K562 (cell line): Measurements from ENCODE around the gene EMC1. TPM values are rescaled to one million over a fixed set of nuclear protein-coding genes. Genes with fewer than 3 reads are reported as not detected.

Source experiments
- ATAC-seq: fragments of 200-7000 bp; cut with Tn5 transposase; 3 replicates; pipeline ENCODE4 v1.9.1; 2020; ENCODE audit warnings: moderate library complexity
- BruUV-seq: library from RNA; stranded (reverse); fragments of 400-500 nt; replicated peaks from 2 replicates; lab custom pipeline; 2021; lab: Mats Ljungman, UMichigan
- CTCF ChIA-PET: fragments of 300-600 bp; formaldehyde crosslinking; extraction: SDS; loops from one replicate; lab custom pipeline; 2021; ENCODE audit warnings: low intra/inter-chr PET ratio; lab: Yijun Ruan, JAX
- POLR2A ChIA-PET: fragments of 300-600, 350-650 bp; sonication (Branson Sonifier 250); formaldehyde crosslinking; extraction: SDS; loops from one replicate; lab custom pipeline; 2021; ENCODE audit warnings: antibody characterized with exemption, inconsistent platforms; lab: Yijun Ruan, JAX
- DNase-seq, 4 experiments: peaks; one replicate each; pipeline versions ENCODE4 v3.0.0 to v3.0.0-alpha.2; 2011 to 2018; ENCODE audit warnings: low spot score in 3 of 4, mixed read lengths in 3 of 4; ENCODE audit errors: extremely low read depth in 1 of 4
- FAIRE-seq: peaks from 2 replicates; lab custom pipeline; 2011; peaks lifted over from hg19 to GRCh38; lab: Jason Lieb, UNC
- H2AFZ ChIP-seq: 2 replicates; pipeline ENCODE4 v1.6.0; 2011; ENCODE audit warnings: low read depth, low read length, control low read depth, inconsistent platforms
- H3K27ac ChIP-seq: fragments of 200-600 bp; 3 replicates; pipeline ENCODE4 v1.8.0; 2011; ENCODE audit warnings: low read depth, mild to moderate bottlenecking, control low read depth, inconsistent platforms, low read length, moderate library complexity, mixed read lengths; ENCODE audit errors: extremely low read depth
- H3K27me3 ChIP-seq, 2 experiments: fragments of 300-600 bp in 1 of 2; 2 replicates in 1 of 2; 3 replicates in 1 of 2; pipeline versions ENCODE4 v1.6.0 to v1.8.0; 2011; ENCODE audit warnings: inconsistent platforms in 2 of 2, low read length in 2 of 2, mild to moderate bottlenecking in 1 of 2, mixed read lengths in 1 of 2, moderate library complexity in 1 of 2; ENCODE audit not compliant: control insufficient read depth in 2 of 2, insufficient read depth in 2 of 2
- H3K36me3 ChIP-seq: fragments of 300-600 bp; 3 replicates; pipeline ENCODE4 v1.8.0; 2011; ENCODE audit warnings: mild to moderate bottlenecking, low read length, inconsistent platforms; ENCODE audit not compliant: control insufficient read depth, insufficient read depth
- H3K4me1 ChIP-seq, 2 experiments: fragments of 200-600 bp in 1 of 2; replicated peaks in 1 of 2; 2 replicates in 1 of 2; 3 replicates in 1 of 2; pipeline versions ENCODE4 v1.5.1 to v1.8.0; 2011; ENCODE audit warnings: inconsistent platforms in 2 of 2, low read length in 2 of 2, mild to moderate bottlenecking in 1 of 2, mixed read lengths in 1 of 2, moderate library complexity in 1 of 2; ENCODE audit not compliant: control insufficient read depth in 2 of 2, insufficient read depth in 2 of 2
- H3K4me2 ChIP-seq: 2 replicates; pipeline ENCODE4 v1.6.1; 2011; ENCODE audit warnings: low read length, control low read depth, inconsistent platforms, mixed read lengths; ENCODE audit not compliant: insufficient read depth
- H3K4me3 ChIP-seq: fragments of 200-600 bp; sonication (generic), shearing (Covaris generic); 2 replicates; pipeline ENCODE4 v1.5.1; 2016; ENCODE audit warnings: control low read depth, inconsistent platforms
- H3K79me2 ChIP-seq: fragments of 200-600 bp; 3 replicates; pipeline ENCODE4 v1.8.0; 2011; ENCODE audit warnings: low read length, inconsistent platforms; ENCODE audit not compliant: control insufficient read depth, insufficient read depth
- H3K9ac ChIP-seq, 2 experiments: 2 replicates each; pipeline versions ENCODE4 v1.6.0 to v1.6.1; 2011; ENCODE audit warnings: low read depth in 2 of 2, low read length in 2 of 2, control low read depth in 1 of 2, inconsistent platforms in 1 of 2, mild to moderate bottlenecking in 1 of 2, mixed read lengths in 1 of 2; ENCODE audit not compliant: insufficient read depth in 1 of 2
- H3K9me1 ChIP-seq: one replicate; pipeline ENCODE4 v1.6.0; 2011; ENCODE audit warnings: inconsistent platforms, mild to moderate bottlenecking, low read length, moderate library complexity; ENCODE audit not compliant: control insufficient read depth, insufficient read depth
- H3K9me3 ChIP-seq: replicated peaks from 2 replicates; pipeline ENCODE4 v1.5.1; 2011; ENCODE audit warnings: low read depth, low read length, inconsistent platforms; ENCODE audit not compliant: control insufficient read depth, insufficient read depth
- H4K20me1 ChIP-seq: replicated peaks from 2 replicates; pipeline ENCODE4 v1.6.1; 2011; ENCODE audit warnings: low read length, inconsistent platforms, mixed read lengths; ENCODE audit not compliant: control insufficient read depth, insufficient read depth
- ATF1 ChIP-seq, 2 experiments: fragments of 450-650 bp in 1 of 2; IDR thresholded peaks; 2 replicates each; pipeline ENCODE4 v1.6.1; 2016; ENCODE audit warnings: missing compliant biosample characterization in 1 of 2, missing genetic modification characterization in 1 of 2
- CBFA2T2 ChIP-seq: fragments of 450-650 bp; conservative IDR thresholded peaks from 2 replicates; pipeline ENCODE4 v1.6.1; 2017; ENCODE audit warnings: mild to moderate bottlenecking
- EZH2 ChIP-seq: IDR thresholded peaks from 2 replicates; pipeline ENCODE4 v1.6.1; 2012; ENCODE audit warnings: low read depth, mild to moderate bottlenecking, inconsistent platforms, low read length, borderline replicate concordance
- HIVEP1 ChIP-seq: fragments of 250-450 bp; sonication (Bioruptor Pico); IDR thresholded peaks from 2 replicates; pipeline ENCODE4 v1.4.0; 2020; ENCODE audit warnings: mild to moderate bottlenecking
- HSF4 ChIP-seq: fragments of 250-450 bp; sonication (Bioruptor Pico); IDR thresholded peaks from 2 replicates; pipeline ENCODE4 v2.1.2; 2022; ENCODE audit warnings: mild to moderate bottlenecking, moderate library complexity, borderline replicate concordance
- MCM2 ChIP-seq: fragments of 450-650 bp; IDR thresholded peaks from 2 replicates; pipeline ENCODE4 v1.6.1; 2017; ENCODE audit warnings: low read depth, mild to moderate bottlenecking
- NFXL1 ChIP-seq: fragments of 450-650 bp; formaldehyde crosslinking; IDR thresholded peaks from 2 replicates; pipeline ENCODE4 v1.4.0; 2021; ENCODE audit warnings: mild to moderate bottlenecking
- NR1H2 ChIP-seq: sonication (generic); formaldehyde crosslinking; IDR thresholded peaks from 2 replicates; pipeline ENCODE4 v1.4.0; 2020; ENCODE audit warnings: mild to moderate bottlenecking, missing genetic modification reagents
- NR4A1 ChIP-seq, 2 experiments: fragments of 250-450 bp in 1 of 2; fragments of 450-650 bp in 1 of 2; sonication (Bioruptor Pico) in 1 of 2; IDR thresholded peaks; 2 replicates each; pipeline versions ENCODE4 v1.4.0 to v1.6.1; 2016 to 2020; ENCODE audit warnings: mild to moderate bottlenecking in 2 of 2, missing compliant biosample characterization in 1 of 2, missing genetic modification characterization in 1 of 2, moderate library complexity in 1 of 2
- RUNX1 ChIP-seq: sonication (generic); IDR thresholded peaks from 2 replicates; pipeline ENCODE4 v1.6.1; 2016; ENCODE audit warnings: antibody characterized with exemption, low read depth
- SMARCC2 ChIP-seq: fragments of 450-650 bp; IDR thresholded peaks from 2 replicates; pipeline ENCODE4 v1.6.1; 2017; ENCODE audit warnings: antibody characterized with exemption, moderate library complexity, mild to moderate bottlenecking, low read depth
- SMARCE1 ChIP-seq: fragments of 450-650 bp; IDR thresholded peaks from 2 replicates; pipeline ENCODE4 v1.7.1; 2016; ENCODE audit warnings: mild to moderate bottlenecking
- SREBF1 ChIP-seq: fragments of 150-350 bp; IDR thresholded peaks from 2 replicates; pipeline ENCODE4 v1.6.1; 2014; ENCODE audit warnings: antibody characterized with exemption, low read depth, low read length, borderline replicate concordance
- ZNF274 ChIP-seq: IDR thresholded peaks from 2 replicates; pipeline ENCODE4 v1.6.1; 2011; ENCODE audit warnings: low read depth, mild to moderate bottlenecking, low read length, moderate library complexity, borderline replicate concordance
- ZNF280A ChIP-seq: fragments of 450-650 bp; IDR thresholded peaks from 2 replicates; pipeline ENCODE4 v1.6.1; 2018; ENCODE audit warnings: mild to moderate bottlenecking, low read depth; ENCODE audit not compliant: partially characterized antibody
- ZNF311 ChIP-seq: fragments of 250-450 bp; sonication (Bioruptor Pico); IDR thresholded peaks from 2 replicates; pipeline ENCODE4 v1.4.0; 2020; ENCODE audit warnings: mild to moderate bottlenecking, moderate library complexity
- ZNF444 ChIP-seq: fragments of 250-450 bp; sonication (Bioruptor Pico); IDR thresholded peaks from 2 replicates; pipeline ENCODE4 v1.4.0; 2020; ENCODE audit warnings: mild to moderate bottlenecking, moderate library complexity
- WGBS: fragments of 100-300 bp; shearing (Covaris generic); methylation state at CpG from one replicate; pipeline ENCODE4 v1.1.6; 2016; ENCODE audit warnings: low coverage, mixed read lengths; ENCODE audit not compliant: insufficient coverage; ENCODE audit errors: missing lambda C conversion rate; 5-methylcytosine and 5-hydroxymethylcytosine counted together
- in situ Hi-C: fragments of 300-500 bp; cut with MboI; formaldehyde crosslinking; loops from 4 replicates; pipeline ENCODE4 v1.15.0; 2018; ENCODE audit warnings: inconsistent platforms, mixed read lengths
- intact Hi-C: fragments of 100-400 bp; cut with micrococcal nuclease; formaldehyde crosslinking; loops from 2 replicates; pipeline ENCODE4 v1.14.2; 2022
- polyA plus RNA-seq, 8 experiments: library from polyadenylated mRNA; depleted of rRNA in 4 of 8; stranded (reverse) in 5 of 8; unstranded in 3 of 8; fragments of >200 nt; fragmentation: Nextera tagmentation in 2 of 8; fragmentation: Illumina TruSeq in 1 of 8; extraction: Ambion mirVana in 2 of 8; extraction: Trizol in 1 of 8; gene quantifications; 2 replicates each; pipeline versions ENCODE4 v1.2.1 to v1.2.3, GENCODE V29; 2011 to 2014; ENCODE audit warnings: inconsistent platforms in 1 of 8, missing spikeins in 1 of 8
- total RNA-seq, 7 experiments: library from RNA; depleted of rRNA in 6 of 7; stranded (reverse); fragments of >200 nt in 6 of 7; fragmentation: Illumina TruSeq in 2 of 7; extraction: Trizol in 2 of 7; gene quantifications; 2 replicates each; pipeline versions ENCODE4 v1.2.1 to v1.2.3, GENCODE V29; 2011 to 2021; ENCODE audit warnings: low replicate concordance in 1 of 7
- TF ChIP-seq, protein P1 (sequence below): fragments of 250-450 bp; sonication (Bioruptor Pico); IDR thresholded peaks from 2 replicates; pipeline ENCODE4 v1.5.0; 2022; ENCODE audit warnings: mild to moderate bottlenecking

Gene EMC1
- total and polyA plus RNA-seq, 9 of the 15 experiments (the other 6 are each of a cell fraction or from before 2014, with no cell fraction given): 17.8 to 88.2 (median 37.4) TPM

DNA sequence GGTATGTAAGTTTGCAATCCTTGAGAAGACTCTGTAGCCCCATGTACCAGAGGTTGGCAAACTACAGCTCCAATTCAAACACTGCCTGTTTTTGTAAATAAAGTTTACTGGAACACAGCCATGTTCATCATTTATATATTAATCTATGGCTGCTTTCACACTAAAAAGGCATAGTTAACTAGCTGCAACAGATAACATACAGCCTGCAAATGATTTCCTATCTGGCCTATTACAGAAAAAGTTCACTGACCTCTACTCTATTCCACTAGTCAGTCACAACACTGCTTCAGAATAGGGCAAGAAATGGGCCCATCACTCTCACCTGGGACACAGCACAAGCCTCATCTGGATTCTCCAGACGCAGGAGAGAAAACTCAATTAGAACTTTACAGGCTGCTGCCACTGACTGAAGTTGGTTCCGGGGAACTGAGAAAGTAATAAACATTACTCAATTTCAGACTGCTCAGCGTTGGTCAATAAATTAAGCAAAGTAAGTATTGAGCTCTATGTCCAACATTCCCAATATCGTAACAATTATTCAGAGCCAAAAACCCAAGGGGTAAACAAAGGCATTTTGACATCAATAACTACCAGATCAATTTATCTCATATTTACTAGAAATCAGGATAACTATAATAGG lies 51.9 kb downstream of the EMC1 start:
- Histone ChIP-seq H4K20me1 (peaks cover 26% of the 10 kb centered on the region), H3K9ac (no peak overlapping the region), H3K4me2 (no peak overlapping the region), H3K9me1 (no peaks in the 10 kb centered on the region), H3K27ac (no peak overlapping the region), H3K4me1 (peaks cover 4 to 14% of the 10 kb centered on the region in 2 experiments; a peak in 3 of 5 replicates), H3K27me3 (no peaks in the 10 kb centered on the region), H2AFZ (no peak overlapping the region), H3K4me3 (no peak overlapping the region), H3K36me3 (peaks cover 83% of the 10 kb centered on the region), H3K79me2 (peaks cover 60% of the 10 kb centered on the region), H3K9me3 (no peaks in the 10 kb centered on the region)
- WGBS: 67% methylated on average over 4 of the region's 4 CpGs
- intact Hi-C loops: no loop called here
- TF ChIP-seq ZNF274 (no peak), HSF4 (no peak), RUNX1 (no peak), ZNF444 (CRISPR knock-in tag) (no peak), ZNF280A (no peak), SMARCC2 (no peak), HIVEP1 (no peak), MCM2 (no peak), ATF1 (CRISPR knock-in tag; IDR thresholded peaks at IDR 0.05) (no peak), ATF1 (tag; IDR thresholded peaks at IDR 0.05) (no peak), SMARCE1 (no peak), NR4A1 (CRISPR knock-in tag; IDR thresholded peaks at IDR 0.05) (no peak), NR4A1 (tag; IDR thresholded peaks at IDR 0.05) (no peak), EZH2 (no peak), NR1H2 (CRISPR knock-in tag) (no peak), ZNF311 (CRISPR knock-in tag) (no peak), NFXL1 (no peak), SREBF1 (no peak), CBFA2T2 (no peak)
- TF ChIP-seq, protein P1, sequence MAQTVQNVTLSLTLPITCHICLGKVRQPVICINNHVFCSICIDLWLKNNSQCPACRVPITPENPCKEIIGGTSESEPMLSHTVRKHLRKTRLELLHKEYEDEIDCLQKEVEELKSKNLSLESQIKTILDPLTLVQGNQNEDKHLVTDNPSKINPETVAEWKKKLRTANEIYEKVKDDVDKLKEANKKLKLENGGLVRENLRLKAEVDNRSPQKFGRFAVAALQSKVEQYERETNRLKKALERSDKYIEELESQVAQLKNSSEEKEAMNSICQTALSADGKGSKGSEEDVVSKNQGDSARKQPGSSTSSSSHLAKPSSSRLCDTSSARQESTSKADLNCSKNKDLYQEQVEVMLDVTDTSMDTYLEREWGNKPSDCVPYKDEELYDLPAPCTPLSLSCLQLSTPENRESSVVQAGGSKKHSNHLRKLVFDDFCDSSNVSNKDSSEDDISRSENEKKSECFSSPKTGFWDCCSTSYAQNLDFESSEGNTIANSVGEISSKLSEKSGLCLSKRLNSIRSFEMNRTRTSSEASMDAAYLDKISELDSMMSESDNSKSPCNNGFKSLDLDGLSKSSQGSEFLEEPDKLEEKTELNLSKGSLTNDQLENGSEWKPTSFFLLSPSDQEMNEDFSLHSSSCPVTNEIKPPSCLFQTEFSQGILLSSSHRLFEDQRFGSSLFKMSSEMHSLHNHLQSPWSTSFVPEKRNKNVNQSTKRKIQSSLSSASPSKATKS (CRISPR knock-in tag): no peak
- ATAC-seq (no peak), FAIRE-seq (no peak), DNase-seq (no peak)
- CTCF ChIA-PET: no interaction called here
- POLR2A ChIA-PET: interaction anchor here (0.8 to 5.4 kb wide), 8 partner anchors 8 to 214 kb away, joined by 3 to 42 read pairs (median 6); partner anchors contain the start of gene UBR4
- BruUV-seq: no TSS peak
- in situ Hi-C loops: no loop called here
